Measurements from ENCODE around the gene CTSF. TPM values are rescaled to one million over a fixed set of nuclear protein-coding genes. Genes with fewer than 3 reads are reported as not detected.

The CTSF gene
- total and polyA plus RNA-seq, 2 donors (not counting 1 experiment from before 2014, with no cell fraction given), result 16.6 to 20.9 TPM

GRCh38 chr11:66593650-66594049 is 25.2 kb upstream of the CTSF start:
- Mint-ChIP-seq H3K9me3 (ENCODE audit: insufficient read depth) (no peaks in the 10 kb centered on the region), H3K27ac (peak overlapping the region; percentile 99), H3K4me3 (peak overlapping the region; percentile 100), H3K27me3 (no peaks in the 10 kb centered on the region), H3K4me1 (peaks cover 44% of the 10 kb centered on the region)
- Histone ChIP-seq H3K27me3 (replicated peaks in 1 of 4; ENCODE audit: control extremely low read depth in 1 of 4, control insufficient read depth in 3 of 4, insufficient read depth in 4 of 4, low read length in 3 of 4) (no peaks in the 10 kb centered on the region), H3K4me3 (ENCODE audit: control extremely low read depth in 1 of 5, extremely low read depth in 1 of 5, insufficient read depth in 1 of 5, low read depth in 2 of 5, low read length in 4 of 5) (peak overlapping the region; percentile 63 to 84 (median 77)), H3K4me2 (replicated peaks; ENCODE audit: low read depth, low read length, poor library complexity, severe bottlenecking) (peak overlapping the region; percentile 96), H3K36me3 (replicated peaks in 1 of 2; ENCODE audit: control extremely low read depth in 1 of 2, control insufficient read depth in 1 of 2, extremely low read depth in 1 of 2, insufficient read depth in 2 of 2, low read length in 1 of 2) (peaks cover 0 to 4% of the 10 kb centered on the region in 2 experiments), H4K20me1 (ENCODE audit: control insufficient read depth, insufficient read depth, low read length, poor library complexity, severe bottlenecking) (no peaks in the 10 kb centered on the region), H3K4me1 (ENCODE audit: control insufficient read depth in 2 of 2, insufficient read depth in 2 of 2, low read length in 2 of 2) (peaks cover 28 to 29% of the 10 kb centered on the region in 2 donors), H3K79me2 (ENCODE audit: control insufficient read depth, insufficient read depth, low read length) (peaks cover 63% of the 10 kb centered on the region), H3K27ac (ENCODE audit: low read length in 2 of 2) (peak overlapping the region; percentile 61 to 86), H3K9ac (ENCODE audit: low read length) (peak overlapping the region; percentile 89), H2AFZ (ENCODE audit: insufficient read depth, low read depth, low read length, poor library complexity, severe bottlenecking) (peak overlapping the region; percentile 96), H3K9me3 (ENCODE audit: control extremely low read depth in 1 of 3, control insufficient read depth in 2 of 3, insufficient read depth in 1 of 3, low read length in 2 of 3) (no peaks in the 10 kb centered on the region)
- CTCF ChIA-PET, result interaction anchor here (0.9 to 5.9 kb wide), 8 partner anchors 12 to 84 kb away, joined by 3 to 46 read pairs (median 8); partner anchors contain the start of genes RBM14, RBM4 and RBM4B
- intact Hi-C loops (cut with micrococcal nuclease), result loop anchor here (1.0 to 5.0 kb wide), 6 partner anchors 15 to 85 kb away; partner anchors contain the start of genes ACTN3, RBM14, RBM4 and ZDHHC24
- no peak for DNase-seq
- TF ChIP-seq EZH2 (IDR thresholded peaks at IDR 0.05; ENCODE audit: borderline replicate concordance, insufficient read depth, low read depth, low read length, poor library complexity, severe bottlenecking), result no peak
- TF ChIP-seq CTCF (IDR thresholded peaks at IDR 0.05), result no peak
- POLR2A ChIA-PET, result interaction anchor here (0.7 to 1.9 kb wide), 4 partner anchors 14 to 44 kb away, joined by 3 to 14 read pairs (median 6); partner anchors contain the start of genes RBM14 and RBM4
- ATAC-seq (ENCODE audit: low read depth), result no peak
- 67% methylated on average over 7 of the region's 7 CpGs for WGBS (ENCODE audit: insufficient coverage)

DNA sequence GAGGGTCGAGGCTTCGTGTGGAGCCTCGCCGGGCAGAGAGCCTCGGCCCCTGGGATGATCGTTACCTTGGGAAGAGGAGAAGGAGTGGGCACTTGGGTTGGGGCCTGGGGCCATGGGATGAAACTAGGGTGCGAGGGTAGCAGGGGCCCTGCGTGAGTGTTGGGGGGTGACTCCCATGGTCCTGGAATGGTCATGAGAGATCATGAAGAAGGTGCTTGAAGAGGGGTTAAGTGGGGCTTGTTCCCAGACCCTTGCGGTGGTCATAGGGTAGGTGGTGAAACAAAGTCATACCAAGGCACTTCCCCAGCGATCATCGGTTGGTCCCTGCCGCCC is 24.9 kb upstream of the CTSF start:
- H3K9me3 ChIP-seq (ENCODE audit: control extremely low read depth in 1 of 3, control insufficient read depth in 2 of 3, insufficient read depth in 1 of 3, low read length in 2 of 3), result no peaks in the 10 kb centered on the region
- peak overlapping the region; percentile 99 for H3K27ac Mint-ChIP-seq
- ATAC-seq (ENCODE audit: low read depth), result no peak
- TF ChIP-seq CTCF (IDR thresholded peaks at IDR 0.05), result no peak
- peaks cover 0 to 4% of the 10 kb centered on the region in 2 experiments for H3K36me3 ChIP-seq (replicated peaks in 1 of 2; ENCODE audit: control extremely low read depth in 1 of 2, control insufficient read depth in 1 of 2, extremely low read depth in 1 of 2, insufficient read depth in 2 of 2, low read length in 1 of 2)
- no peaks in the 10 kb centered on the region for H3K27me3 Mint-ChIP-seq
- intact Hi-C loops (cut with micrococcal nuclease), result loop anchor here (1.0 to 5.0 kb wide), 6 partner anchors 15 to 85 kb away; partner anchors contain the start of genes ACTN3, RBM14, RBM4 and ZDHHC24
- peak overlapping the region; percentile 96 for H2AFZ ChIP-seq (ENCODE audit: insufficient read depth, low read depth, low read length, poor library complexity, severe bottlenecking)
- H3K9me3 Mint-ChIP-seq (ENCODE audit: insufficient read depth), result no peaks in the 10 kb centered on the region
- peak overlapping the region; percentile 63 to 84 (median 77) for H3K4me3 ChIP-seq (ENCODE audit: control extremely low read depth in 1 of 5, extremely low read depth in 1 of 5, insufficient read depth in 1 of 5, low read depth in 2 of 5, low read length in 4 of 5)
- H3K4me3 Mint-ChIP-seq, result peak overlapping the region; percentile 100
- WGBS (ENCODE audit: insufficient coverage), result 9% methylated on average over 12 of the region's 12 CpGs
- peak overlapping the region; percentile 96 for H3K4me2 ChIP-seq (replicated peaks; ENCODE audit: low read depth, low read length, poor library complexity, severe bottlenecking)
- H3K9ac ChIP-seq (ENCODE audit: low read length), result peak overlapping the region; percentile 89
- POLR2A ChIA-PET, result interaction anchor here (1.1 to 2.2 kb wide), 6 partner anchors 14 to 84 kb away, joined by 4 to 17 read pairs (median 6); partner anchors contain the start of genes RBM14, RBM4 and RBM4B
- peaks cover 63% of the 10 kb centered on the region for H3K79me2 ChIP-seq (ENCODE audit: control insufficient read depth, insufficient read depth, low read length)
- no peaks in the 10 kb centered on the region for H3K27me3 ChIP-seq (replicated peaks in 1 of 4; ENCODE audit: control extremely low read depth in 1 of 4, control insufficient read depth in 3 of 4, insufficient read depth in 4 of 4, low read length in 3 of 4)
- peak overlapping the region; percentile 61 to 86 for H3K27ac ChIP-seq (ENCODE audit: low read length in 2 of 2)
- H3K4me1 Mint-ChIP-seq, result peaks cover 41% of the 10 kb centered on the region
- CTCF ChIA-PET, result interaction anchor here (0.9 to 5.9 kb wide), 10 partner anchors 14 to 84 kb away, joined by 3 to 46 read pairs (median 8); partner anchors contain the start of genes RBM14, RBM4 and RBM4B
- no peak for DNase-seq
- H3K4me1 ChIP-seq (ENCODE audit: control insufficient read depth in 2 of 2, insufficient read depth in 2 of 2, low read length in 2 of 2), result peaks cover 28 to 29% of the 10 kb centered on the region in 2 donors
- H4K20me1 ChIP-seq (ENCODE audit: control insufficient read depth, insufficient read depth, low read length, poor library complexity, severe bottlenecking), result no peaks in the 10 kb centered on the region
